Body of pancreas (tissue), 4 donors: ENCODE measurements around the gene ASCC2.

Experiments used
- POLR2A ChIP-seq, 3 donors: fragments of 450-650 bp; IDR thresholded peaks; one replicate each; pipeline ENCODE4 v1.6.1; 2016; ENCODE audit warnings: antibody characterized with exemption in 3 of 3, mild to moderate bottlenecking in 2 of 3
- TF ChIP-seq, protein P1 (sequence below), 7 experiments: fragments of 450-650 bp in 4 of 7; fragments of 200-600 bp in 3 of 7; sonication (generic) in 3 of 7; IDR thresholded peaks; one replicate each; pipeline ENCODE4 v1.5.1; 2016 to 2019; ENCODE audit warnings: antibody characterized with exemption in 7 of 7

DNA sequence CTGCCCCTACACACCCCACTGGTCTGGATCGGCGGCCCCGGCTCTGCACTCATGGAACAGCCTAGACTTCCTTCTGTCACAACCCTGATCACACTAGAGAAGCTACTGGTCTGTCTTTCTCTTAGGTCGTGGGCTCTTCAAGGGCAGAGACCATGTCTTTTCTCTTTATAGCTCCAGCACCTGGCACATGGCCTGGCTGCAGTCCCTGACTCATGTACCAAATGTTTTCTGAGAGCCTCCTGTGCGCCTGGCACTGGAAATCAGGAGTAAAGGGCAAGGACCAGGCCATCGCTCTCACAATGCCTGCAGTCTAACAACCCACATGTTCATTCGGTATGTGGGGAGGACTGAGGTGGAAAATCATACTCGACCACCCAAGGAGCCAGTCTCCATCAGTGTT is 7.5 kb downstream of the ASCC2 start:
- TF ChIP-seq, protein P1, sequence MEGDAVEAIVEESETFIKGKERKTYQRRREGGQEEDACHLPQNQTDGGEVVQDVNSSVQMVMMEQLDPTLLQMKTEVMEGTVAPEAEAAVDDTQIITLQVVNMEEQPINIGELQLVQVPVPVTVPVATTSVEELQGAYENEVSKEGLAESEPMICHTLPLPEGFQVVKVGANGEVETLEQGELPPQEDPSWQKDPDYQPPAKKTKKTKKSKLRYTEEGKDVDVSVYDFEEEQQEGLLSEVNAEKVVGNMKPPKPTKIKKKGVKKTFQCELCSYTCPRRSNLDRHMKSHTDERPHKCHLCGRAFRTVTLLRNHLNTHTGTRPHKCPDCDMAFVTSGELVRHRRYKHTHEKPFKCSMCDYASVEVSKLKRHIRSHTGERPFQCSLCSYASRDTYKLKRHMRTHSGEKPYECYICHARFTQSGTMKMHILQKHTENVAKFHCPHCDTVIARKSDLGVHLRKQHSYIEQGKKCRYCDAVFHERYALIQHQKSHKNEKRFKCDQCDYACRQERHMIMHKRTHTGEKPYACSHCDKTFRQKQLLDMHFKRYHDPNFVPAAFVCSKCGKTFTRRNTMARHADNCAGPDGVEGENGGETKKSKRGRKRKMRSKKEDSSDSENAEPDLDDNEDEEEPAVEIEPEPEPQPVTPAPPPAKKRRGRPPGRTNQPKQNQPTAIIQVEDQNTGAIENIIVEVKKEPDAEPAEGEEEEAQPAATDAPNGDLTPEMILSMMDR (IDR thresholded peaks at IDR 0.05): no peak
- TF ChIP-seq POLR2A (IDR thresholded peaks at IDR 0.05): no peak
